Measurements from ENCODE around the gene NAV2.
"Not testable (repeated sequence)": the region's sequence is repeated elsewhere in the genome, so short reads cannot be mapped to it uniquely, and the experiment has no call there.

NAV2 gene

GRCh38 chr11:19895037-19895436, 182.4 kb downstream of the NAV2 start:
- not testable (repeated sequence) for DNase-seq (ENCODE audit: low read depth in 2 of 2)

DNA sequence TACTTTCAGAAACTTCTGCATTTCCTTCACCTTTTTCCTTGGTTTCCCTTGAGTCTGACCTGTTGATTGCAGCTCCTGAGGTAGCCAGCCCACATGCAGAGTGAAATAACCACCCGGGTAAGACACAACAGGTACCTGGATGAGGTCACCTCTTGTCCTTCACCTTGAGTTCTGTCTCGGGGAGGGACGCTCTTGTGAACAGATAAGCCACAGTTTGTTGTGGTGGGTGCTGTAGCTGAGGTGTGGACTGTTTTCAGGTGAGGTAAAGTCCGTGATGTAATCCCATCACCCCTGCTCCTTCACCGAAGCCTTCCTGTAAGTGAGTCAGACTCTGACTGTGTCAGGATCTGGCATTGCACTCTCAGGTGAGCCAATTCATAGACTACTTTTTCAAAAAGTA, 183.1 kb downstream of the NAV2 start:
- DNase-seq (ENCODE audit: low read depth in 2 of 2), result no peak

DNA sequence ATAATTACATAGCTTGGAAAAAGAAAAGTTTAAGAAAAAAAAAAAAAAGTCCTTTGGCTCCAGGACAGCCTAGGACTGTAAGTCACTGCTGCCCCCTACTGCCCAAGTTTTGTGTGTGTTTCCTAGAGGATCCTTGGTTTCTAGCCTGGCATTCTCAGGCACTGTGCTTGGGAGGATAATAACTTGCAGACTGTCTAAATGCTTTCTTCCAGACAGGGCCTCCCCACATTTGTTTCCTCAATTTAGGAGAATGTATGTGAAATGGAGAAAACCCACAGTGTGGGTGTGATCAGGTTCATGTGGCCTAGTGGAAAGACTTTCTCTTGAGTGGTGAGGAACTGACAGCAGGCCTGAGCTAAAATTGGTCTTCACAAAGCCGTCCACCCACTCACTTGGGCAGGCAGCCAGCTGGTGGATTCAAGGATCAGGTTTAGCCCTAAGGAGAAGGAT, 191.0 kb downstream of the NAV2 start:
- peak; percentile 8 to 17 for DNase-seq (ENCODE audit: low read depth in 2 of 2)

DNA sequence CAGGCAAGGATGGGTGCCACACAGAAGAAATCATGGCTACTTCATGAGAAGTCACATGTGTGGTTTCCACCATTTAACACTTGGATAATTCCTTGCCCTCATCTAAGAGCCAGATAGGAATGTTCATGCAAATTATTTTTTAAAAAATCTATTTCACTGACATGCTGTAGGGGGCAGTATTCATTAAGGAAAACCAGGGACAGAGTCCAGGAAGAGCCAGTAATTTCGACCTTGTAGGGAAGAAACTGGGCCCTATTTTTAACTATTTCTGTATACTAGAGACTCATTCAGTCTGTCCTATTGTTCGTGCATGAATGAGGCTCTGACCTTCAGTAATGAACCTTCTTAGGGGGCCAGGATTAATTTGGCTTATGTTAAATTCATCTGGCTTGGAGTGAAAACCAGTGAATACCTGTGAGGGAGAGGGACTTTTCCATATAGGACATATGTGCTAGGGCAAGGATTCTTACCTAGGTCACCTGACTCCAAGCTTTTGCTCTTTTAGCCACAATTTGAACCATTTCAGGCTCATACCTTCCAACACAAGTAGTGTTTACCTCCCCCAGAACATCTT, 192.7 kb downstream of the NAV2 start:
- no peak for DNase-seq (ENCODE audit: low read depth in 2 of 2)

GRCh38 chr11:19906126-19906525, 193.5 kb downstream of the NAV2 start:
- no peak for DNase-seq (ENCODE audit: low read depth in 2 of 2)

DNA sequence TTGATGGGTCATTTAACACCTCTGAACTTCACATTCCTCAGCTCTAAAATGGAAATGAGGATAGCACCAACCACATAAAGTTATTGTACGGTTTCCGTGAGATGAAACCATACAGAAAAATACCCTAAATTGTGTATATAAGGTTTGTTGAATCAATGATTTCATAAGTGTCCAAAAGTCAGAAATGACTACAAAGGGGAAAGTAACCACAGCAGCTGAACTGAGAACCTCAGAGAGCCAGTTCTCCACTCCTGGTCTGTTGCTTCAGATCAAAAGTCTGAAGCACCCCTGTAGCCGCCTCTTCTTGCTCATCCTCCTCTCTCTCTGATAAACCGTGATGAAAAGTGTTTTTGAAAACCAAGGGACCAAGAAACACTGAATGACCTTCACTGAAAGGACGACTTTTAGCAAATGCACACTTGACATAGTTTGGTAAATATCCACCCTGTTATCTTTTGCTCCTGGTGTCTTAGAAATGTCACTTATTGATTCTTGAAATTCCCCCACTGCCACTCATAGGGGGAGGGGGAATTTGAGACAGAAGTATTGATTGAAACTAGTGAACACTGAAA, 194.5 kb downstream of the NAV2 start:
- DNase-seq (ENCODE audit: low read depth in 2 of 2), result no peak

DNA sequence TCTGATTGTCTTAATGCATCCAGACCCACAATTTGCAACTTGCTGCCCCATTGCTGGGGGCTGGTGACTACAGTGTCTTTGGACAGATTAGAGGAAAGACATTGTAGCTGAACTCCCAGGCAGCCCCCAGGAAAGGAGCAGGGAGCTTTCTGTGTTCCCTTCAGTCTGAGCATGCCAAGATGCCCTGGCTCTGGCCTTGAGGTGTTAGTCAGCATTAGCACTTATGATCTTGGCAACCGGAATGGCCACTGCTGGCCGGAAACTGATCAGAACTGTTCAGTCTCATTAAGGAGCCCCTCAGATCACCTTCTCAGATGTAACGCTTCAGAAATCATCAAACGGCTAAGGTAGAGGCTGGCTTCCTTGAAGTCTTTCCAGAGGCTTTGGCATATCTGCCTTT, 195.2 kb downstream of the NAV2 start:
- no peak for DNase-seq (ENCODE audit: low read depth in 2 of 2)

DNA sequence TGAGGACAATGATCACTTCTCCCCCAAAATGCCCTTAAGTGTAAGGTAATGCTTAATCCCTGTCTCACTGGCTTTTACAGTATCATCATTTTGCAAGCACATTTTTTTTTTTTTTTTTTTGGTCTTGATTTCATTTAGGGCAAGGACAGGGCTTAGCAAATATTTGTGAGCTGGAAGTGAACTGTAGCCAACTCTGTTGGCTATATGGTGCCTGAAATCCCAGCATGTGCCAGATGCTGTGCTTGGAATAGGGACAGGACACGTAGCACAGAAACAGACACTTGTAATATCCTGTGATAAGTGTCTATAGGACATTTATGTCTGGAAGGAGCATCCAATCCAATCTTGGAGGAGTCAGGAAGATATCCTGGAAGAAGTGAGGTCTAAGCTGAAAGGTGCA, 198.3 kb downstream of the NAV2 start:
- no peak for DNase-seq (ENCODE audit: low read depth in 2 of 2)

DNA sequence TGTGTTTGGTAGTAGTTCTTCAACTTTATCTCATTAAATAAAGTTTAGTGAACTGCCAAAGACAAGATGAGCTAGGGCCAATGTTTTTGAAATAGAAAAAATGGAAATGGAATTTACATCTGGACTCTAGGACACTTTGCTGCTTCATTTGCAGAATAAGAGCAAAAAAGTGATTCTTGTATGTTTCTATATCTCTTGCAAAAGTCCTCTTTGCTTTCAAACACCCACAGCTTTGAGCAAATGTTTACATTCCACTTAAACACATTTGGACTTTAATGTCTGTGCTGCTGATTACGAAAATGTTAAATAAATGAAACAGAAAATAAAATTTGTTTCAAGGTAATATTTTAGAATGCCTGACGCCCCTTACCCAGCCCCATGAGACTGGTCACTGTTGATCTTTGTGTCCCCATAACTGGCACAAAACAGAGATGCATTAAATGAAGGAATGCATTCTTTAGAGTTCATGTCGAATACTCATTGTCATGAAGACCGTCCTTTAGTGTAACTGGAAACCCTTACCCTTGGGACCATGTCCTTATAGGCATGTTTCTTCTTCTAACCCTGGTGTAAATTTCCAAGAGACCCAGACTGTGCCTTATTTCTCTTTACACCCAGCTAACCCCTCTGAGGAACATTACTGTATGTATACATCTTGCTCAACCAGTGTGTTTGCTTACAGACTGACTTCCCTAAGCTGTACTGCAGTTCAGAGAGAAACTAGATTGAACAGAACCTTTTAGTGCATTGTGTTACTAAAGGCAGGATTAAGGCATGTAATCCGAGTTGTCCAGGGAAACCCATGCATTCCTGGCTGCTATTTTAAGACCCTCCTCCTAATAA, 199.7 kb downstream of the NAV2 start:
- no peak for DNase-seq (ENCODE audit: low read depth in 2 of 2)

DNA sequence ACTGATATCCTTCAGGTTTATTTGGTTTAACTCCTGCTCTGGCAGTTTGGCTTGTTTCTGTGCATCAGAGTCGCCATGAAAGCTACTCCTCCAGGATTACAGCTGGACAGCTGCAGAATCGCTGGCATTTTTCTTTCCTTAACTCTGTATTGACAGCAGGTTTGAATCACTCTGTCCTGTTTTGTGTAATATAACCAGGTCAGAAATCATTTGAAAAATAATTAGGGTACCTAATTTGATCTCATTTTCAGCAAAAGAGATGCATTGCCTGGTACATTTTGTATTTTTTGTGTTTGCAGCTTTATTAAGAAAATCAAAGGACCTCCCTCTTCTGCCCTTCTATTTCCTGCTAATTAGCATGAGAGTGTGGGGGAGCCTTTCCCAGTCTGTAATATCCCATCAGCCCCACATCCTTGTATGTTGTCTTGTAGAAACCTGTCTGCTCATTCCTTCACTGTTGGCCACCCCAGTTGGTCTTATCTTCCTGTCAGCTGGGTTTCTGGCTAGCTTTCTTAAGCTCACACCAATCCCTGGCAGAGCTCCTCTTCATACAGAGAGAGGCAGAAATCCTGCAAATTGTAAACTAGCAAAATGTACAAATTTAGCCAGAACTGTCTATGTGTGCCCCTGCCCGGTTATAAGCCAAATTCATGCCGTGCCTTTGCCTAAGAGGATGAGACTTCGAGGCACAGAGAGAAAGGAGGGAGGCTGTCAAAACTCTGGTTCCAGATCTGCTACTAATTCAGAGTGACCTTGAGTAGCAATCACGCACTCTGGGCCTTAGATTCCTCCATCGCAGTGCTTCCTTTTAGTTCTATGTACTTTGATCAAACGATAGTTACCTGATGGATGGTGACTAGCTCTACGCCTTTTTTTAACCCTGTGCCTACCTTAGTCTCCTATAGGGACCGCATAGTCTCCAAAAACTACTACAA, 200.6 kb downstream of the NAV2 start:
- DNase-seq (ENCODE audit: low read depth in 2 of 2), result no peak

DNA sequence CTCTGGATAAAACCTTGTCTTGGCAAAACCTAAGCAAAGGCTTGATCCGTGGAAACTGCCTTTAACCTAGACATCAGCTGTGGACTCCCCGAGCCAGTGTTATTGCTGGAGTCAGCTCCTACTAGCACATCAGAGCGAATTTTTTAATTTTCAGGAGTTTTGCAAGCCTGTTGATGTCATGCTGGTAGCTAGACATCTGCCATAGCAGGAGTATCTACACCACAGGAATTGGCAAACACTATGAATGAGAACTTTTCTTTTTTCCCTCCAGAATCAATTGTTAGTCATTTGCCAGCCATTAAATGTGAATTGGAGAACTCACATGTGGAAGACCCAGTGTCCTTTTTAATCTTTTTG, 201.2 kb downstream of the NAV2 start:
- DNase-seq (ENCODE audit: low read depth in 2 of 2), result no peak

- no peak for DNase-seq (ENCODE audit: low read depth in 2 of 2)
Observed at GRCh38 chr11:19915808-19916207, 203.2 kb downstream of the NAV2 start.

- no peak for DNase-seq (ENCODE audit: low read depth in 2 of 2)
Observed at GRCh38 chr11:19917069-19917468, 204.4 kb downstream of the NAV2 start.

DNA sequence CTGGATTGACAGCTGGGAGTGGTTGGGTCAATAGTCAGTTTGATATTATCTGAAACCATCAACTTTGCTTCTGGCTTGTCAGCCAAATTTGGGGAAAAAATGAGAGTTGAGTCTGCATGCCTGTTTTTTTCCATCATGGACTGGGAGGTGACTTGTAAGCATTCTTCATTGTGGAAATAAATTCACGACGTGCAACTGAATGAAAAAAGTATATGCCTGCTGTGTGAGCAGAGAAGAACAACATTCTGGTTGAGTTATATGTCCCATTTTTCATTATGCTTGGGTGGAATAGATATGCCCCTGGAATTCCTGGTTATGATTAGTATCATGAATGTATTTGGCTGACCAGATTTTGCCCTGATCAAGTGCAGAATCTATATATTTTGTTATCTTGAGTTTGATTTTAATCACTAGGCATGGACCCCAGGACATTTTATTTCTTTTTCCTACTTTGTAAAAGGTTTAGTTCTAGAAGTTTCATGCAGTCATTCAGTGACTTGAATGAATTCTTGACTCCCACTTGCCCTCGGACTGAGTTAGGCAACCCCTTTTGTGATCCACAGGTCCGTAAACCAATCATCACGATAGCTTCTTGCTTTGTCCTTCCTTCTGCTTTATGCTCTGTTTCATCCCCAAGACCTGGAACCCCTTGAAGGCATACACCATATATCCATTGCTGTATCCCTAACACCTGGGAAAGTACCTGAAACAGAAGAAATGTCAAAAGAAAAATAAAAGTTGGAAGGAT, 205.8 kb downstream of the NAV2 start:
- DNase-seq (ENCODE audit: low read depth in 2 of 2), result no peak

DNA sequence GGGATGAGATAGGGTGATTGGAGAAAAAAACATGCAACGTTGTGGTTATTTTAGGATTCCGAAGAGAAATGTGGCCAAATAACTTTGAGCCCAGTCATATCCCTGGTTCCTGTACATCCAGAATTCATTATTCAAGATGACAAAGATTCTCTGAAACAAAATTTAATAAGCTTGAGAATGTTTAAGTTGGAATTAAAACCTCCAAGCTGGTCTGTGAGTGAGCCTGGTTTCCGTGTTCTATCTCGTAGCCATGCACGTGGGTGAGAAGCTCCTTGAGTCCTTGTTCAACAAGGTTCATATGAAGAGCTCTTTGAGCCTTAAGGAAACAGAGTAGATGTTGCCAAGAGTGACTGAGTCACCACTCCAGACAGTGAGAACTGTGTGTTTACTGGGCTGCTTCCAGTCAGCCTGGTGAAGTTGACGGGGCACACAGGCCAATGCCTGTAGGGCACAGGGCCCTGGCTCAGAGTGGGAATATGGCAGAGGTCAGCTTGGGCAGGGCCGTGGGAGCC, 206.5 kb downstream of the NAV2 start:
- no peak for DNase-seq (ENCODE audit: low read depth in 2 of 2)

GRCh38 chr11:19920982-19921381, 208.3 kb downstream of the NAV2 start:
- DNase-seq (ENCODE audit: low read depth in 2 of 2), result no peak

DNA sequence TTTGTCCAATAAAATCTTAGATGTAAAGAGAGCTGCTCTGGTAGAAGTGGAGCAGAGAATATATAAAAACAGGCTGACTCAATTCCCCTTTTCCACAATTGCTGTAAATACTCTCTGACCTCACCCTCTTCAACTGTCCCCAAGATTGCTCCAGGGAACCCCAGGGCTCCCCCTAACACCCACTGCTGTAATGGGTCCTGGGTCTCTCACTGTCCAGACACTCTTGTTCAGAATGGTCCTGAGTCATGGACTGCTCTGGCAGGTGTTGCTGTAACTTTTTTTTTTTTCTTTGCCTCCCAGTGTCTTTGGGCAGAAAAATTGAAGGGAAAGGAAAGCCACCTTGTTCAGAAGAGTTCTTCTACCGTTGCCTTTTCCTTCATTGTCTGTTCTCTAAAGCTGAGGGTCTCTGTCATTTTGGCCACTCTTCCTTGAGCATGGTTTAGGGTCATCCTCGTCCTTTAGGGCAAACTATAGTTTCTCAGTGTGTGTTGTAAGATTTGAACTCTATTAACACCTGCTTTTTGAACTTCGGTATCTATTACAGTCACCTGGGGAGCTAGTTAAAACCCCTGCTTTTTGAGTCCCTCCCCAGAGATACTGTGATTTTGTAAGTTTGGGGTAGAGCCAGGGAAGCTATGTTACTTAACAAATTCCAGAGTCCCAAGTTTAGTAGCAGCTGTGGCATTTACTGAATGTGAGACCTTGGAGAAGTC, 209.5 kb downstream of the NAV2 start:
- DNase-seq (ENCODE audit: low read depth in 2 of 2), result no peak

GRCh38 chr11:19922689-19923035, 210.0 kb downstream of the NAV2 start:
- no peak for DNase-seq (ENCODE audit: low read depth in 2 of 2)

GRCh38 chr11:19923626-19924025, 211.0 kb downstream of the NAV2 start:
- DNase-seq (ENCODE audit: low read depth in 2 of 2), result no peak

DNA sequence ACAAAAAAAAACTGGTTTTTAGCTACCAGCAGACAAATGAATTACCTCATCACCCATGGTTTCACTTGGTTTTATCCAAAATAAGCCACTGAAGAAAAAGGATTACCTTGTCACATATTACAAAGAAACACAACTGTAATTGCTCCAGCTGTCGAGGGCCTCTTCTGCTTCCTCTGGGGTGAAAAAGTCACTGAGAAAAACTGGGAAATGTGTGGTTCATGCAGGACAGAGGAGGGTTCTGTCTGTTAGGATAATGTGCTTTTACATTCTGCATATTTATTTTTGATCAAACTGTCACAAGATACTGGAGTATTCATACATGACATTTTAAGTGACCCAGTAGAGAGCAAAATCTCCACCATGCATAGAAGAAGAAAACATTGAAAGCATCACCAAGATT, 211.7 kb downstream of the NAV2 start:
- DNase-seq (ENCODE audit: low read depth in 2 of 2), result no peak

- no peak for DNase-seq (ENCODE audit: low read depth in 2 of 2)
Observed at GRCh38 chr11:19924716-19925115, 212.1 kb downstream of the NAV2 start.
